ENCODE data around the gene CACNA1G.

- TF ChIP-seq CTCF (IDR thresholded peaks at IDR 0.05; ENCODE audit: low read depth, low read length) (no peak), POLR2A (IDR thresholded peaks at IDR 0.05; ENCODE audit: extremely low read depth, insufficient read length) (no peak), MYC (IDR thresholded peaks at IDR 0.05; ENCODE audit: low read depth, low read length) (no peak), MAX (IDR thresholded peaks at IDR 0.05; ENCODE audit: low read depth, low read length) (no peak)
These were observed 98.1 kb downstream of the CACNA1G start for GRCh38 chr17:50658616-50659015.
